ENCODE data around the gene NUP153.
"Not testable (repeated sequence)": the region's sequence is repeated elsewhere in the genome, so short reads cannot be mapped to it uniquely, and the experiment has no call there.

Gene NUP153

GRCh38 chr6:17706580-17707370 lies at the start of gene NUP153:
Gene NUP153 (minus strand): TSS chr6:17706925. CDS start chr6:17706387, 538 bp downstream.
- peak within 1 kb of the TSS; percentile 96 to 100 for H3K27ac ChIP-seq
- H3K4me3 ChIP-seq = peak within 1 kb of the TSS; percentile 82
- TF ChIP-seq CTCF (IDR thresholded peaks at IDR 0.05) = no peak
- DNase-seq (ENCODE audit: low spot score) = peak; percentile 99

GRCh38 chr6:17754254-17754653 lies 47.5 kb upstream of the NUP153 start:
- no peak overlapping the region for H3K27ac ChIP-seq
- TF ChIP-seq CTCF (IDR thresholded peaks at IDR 0.05) = no peak
- no peak for DNase-seq (ENCODE audit: low spot score)
- H3K4me3 ChIP-seq = no peak overlapping the region

GRCh38 chr6:17745324-17745723 lies 38.6 kb upstream of the NUP153 start:
- not testable (repeated sequence) for H3K27ac ChIP-seq; H3K4me3 ChIP-seq; DNase-seq (ENCODE audit: low spot score)

- not testable (repeated sequence) for DNase-seq (ENCODE audit: low spot score); H3K27ac ChIP-seq; H3K4me3 ChIP-seq
Observed at GRCh38 chr6:17744757-17745308, 38.1 kb upstream of the NUP153 start.

GRCh38 chr6:17744019-17744756 lies 37.5 kb upstream of the NUP153 start:
- Histone ChIP-seq H3K4me3 (no peak overlapping the region), H3K27ac (no peak overlapping the region)
- no peak for DNase-seq (ENCODE audit: low spot score)
- no peak for TF ChIP-seq CTCF (IDR thresholded peaks at IDR 0.05)

- TF ChIP-seq CTCF (IDR thresholded peaks at IDR 0.05) = no peak
- H3K4me3 ChIP-seq = no peak overlapping the region
- H3K27ac ChIP-seq = no peak overlapping the region
- DNase-seq (ENCODE audit: low spot score) = no peak
Observed at GRCh38 chr6:17741507-17741906, 34.8 kb upstream of the NUP153 start.

- no peak for DNase-seq (ENCODE audit: low spot score)
- Histone ChIP-seq H3K4me3 (no peak overlapping the region), H3K27ac (no peak overlapping the region)
- no peak for TF ChIP-seq CTCF (IDR thresholded peaks at IDR 0.05)
Observed at GRCh38 chr6:17740559-17741220, 34.0 kb upstream of the NUP153 start.

All from coronary artery (tissue), 2 donors.